ENCODE results near the gene ISM2. TPM values are rescaled to one million over a fixed set of nuclear protein-coding genes. Genes with fewer than 3 reads are reported as not detected.

The ISM2 gene
- polyA plus RNA-seq, 2 of the 4 experiments (the other 2 are of a cell fraction) = 0.10 to 0.21 TPM

GRCh38 chr14:77482422-77482821 lies 16.2 kb downstream of the ISM2 start (continued):
- no peak for TF ChIP-seq FOSL2 (IDR thresholded peaks at IDR 0.05)
- TF ChIP-seq FOSL2 (CRISPR knock-in tag; IDR thresholded peaks at IDR 0.05) = no peak

- ChIA-PET POLR2A (no interaction called here), CTCF (interaction anchor here (0.8 to 3.4 kb wide), 4 partner anchors 11 to 177 kb away, joined by 3 to 13 read pairs (median 4); no protein-coding TSS in a partner anchor)
- Histone ChIP-seq H3K4me2 (no peak overlapping the region), H3K27ac (no peak overlapping the region), H3K9me3 (no peaks in the 10 kb centered on the region), H3K4me1 (no peaks in the 10 kb centered on the region), H3K4me3 (no peak overlapping the region)
- ATAC-seq = no peak
- no peak for DNase-seq (ENCODE audit: low read depth in 1 of 2, low spot score in 1 of 2)
- TF ChIP-seq MYC (IDR thresholded peaks at IDR 0.05; ENCODE audit: borderline replicate concordance, low read length) (no peak), TP53 (CRISPR knock-in tag; IDR thresholded peaks at IDR 0.05) (no peak), ZSCAN20 (CRISPR knock-in tag; IDR thresholded peaks at IDR 0.05) (no peak), PHF8 (IDR thresholded peaks at IDR 0.05; ENCODE audit: borderline replicate concordance, low read depth) (no peak), EHF (CRISPR knock-in tag; IDR thresholded peaks at IDR 0.05) (no peak), RAD21 (conservative IDR thresholded peaks at IDR 0.05 in 1 of 2, IDR thresholded peaks at IDR 0.05 in 1 of 2) (no peak), RARB (CRISPR knock-in tag; IDR thresholded peaks at IDR 0.05) (no peak), FOXS1 (CRISPR knock-in tag; IDR thresholded peaks at IDR 0.05) (no peak), KDM5A (IDR thresholded peaks at IDR 0.05) (no peak), RNF2 (IDR thresholded peaks at IDR 0.05; ENCODE audit: borderline replicate concordance, low read depth) (no peak), NR3C1 (IDR thresholded peaks at IDR 0.05) (no peak), GATA3 (IDR thresholded peaks at IDR 0.05; ENCODE audit: borderline replicate concordance) (no peak), FOSB (CRISPR knock-in tag; IDR thresholded peaks at IDR 0.05) (no peak), SREBF2 (IDR thresholded peaks at IDR 0.05) (no peak), NPAS2 (CRISPR knock-in tag; IDR thresholded peaks at IDR 0.05; ENCODE audit: borderline replicate concordance) (no peak)
- TF ChIP-seq, protein P1, sequence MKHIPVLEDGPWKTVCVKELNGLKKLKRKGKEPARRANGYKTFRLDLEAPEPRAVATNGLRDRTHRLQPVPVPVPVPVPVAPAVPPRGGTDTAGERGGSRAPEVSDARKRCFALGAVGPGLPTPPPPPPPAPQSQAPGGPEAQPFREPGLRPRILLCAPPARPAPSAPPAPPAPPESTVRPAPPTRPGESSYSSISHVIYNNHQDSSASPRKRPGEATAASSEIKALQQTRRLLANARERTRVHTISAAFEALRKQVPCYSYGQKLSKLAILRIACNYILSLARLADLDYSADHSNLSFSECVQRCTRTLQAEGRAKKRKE (CRISPR knock-in tag; IDR thresholded peaks at IDR 0.05; ENCODE audit: low read depth) = no peak
- TF ChIP-seq, protein P2, sequence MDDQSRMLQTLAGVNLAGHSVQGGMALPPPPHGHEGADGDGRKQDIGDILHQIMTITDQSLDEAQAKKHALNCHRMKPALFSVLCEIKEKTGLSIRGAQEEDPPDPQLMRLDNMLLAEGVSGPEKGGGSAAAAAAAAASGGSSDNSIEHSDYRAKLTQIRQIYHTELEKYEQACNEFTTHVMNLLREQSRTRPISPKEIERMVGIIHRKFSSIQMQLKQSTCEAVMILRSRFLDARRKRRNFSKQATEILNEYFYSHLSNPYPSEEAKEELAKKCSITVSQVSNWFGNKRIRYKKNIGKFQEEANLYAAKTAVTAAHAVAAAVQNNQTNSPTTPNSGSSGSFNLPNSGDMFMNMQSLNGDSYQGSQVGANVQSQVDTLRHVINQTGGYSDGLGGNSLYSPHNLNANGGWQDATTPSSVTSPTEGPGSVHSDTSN (IDR thresholded peaks at IDR 0.05) = no peak
- TF ChIP-seq, protein P3, sequence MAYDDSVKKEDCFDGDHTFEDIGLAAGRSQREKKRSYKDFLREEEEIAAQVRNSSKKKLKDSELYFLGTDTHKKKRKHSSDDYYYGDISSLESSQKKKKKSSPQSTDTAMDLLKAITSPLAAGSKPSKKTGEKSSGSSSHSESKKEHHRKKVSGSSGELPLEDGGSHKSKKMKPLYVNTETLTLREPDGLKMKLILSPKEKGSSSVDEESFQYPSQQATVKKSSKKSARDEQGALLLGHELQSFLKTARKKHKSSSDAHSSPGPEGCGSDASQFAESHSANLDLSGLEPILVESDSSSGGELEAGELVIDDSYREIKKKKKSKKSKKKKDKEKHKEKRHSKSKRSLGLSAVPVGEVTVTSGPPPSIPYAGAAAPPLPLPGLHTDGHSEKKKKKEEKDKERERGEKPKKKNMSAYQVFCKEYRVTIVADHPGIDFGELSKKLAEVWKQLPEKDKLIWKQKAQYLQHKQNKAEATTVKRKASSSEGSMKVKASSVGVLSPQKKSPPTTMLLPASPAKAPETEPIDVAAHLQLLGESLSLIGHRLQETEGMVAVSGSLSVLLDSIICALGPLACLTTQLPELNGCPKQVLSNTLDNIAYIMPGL (CRISPR knock-in tag; IDR thresholded peaks at IDR 0.05; ENCODE audit: borderline replicate concordance) = no peak
- TF ChIP-seq, protein P4, sequence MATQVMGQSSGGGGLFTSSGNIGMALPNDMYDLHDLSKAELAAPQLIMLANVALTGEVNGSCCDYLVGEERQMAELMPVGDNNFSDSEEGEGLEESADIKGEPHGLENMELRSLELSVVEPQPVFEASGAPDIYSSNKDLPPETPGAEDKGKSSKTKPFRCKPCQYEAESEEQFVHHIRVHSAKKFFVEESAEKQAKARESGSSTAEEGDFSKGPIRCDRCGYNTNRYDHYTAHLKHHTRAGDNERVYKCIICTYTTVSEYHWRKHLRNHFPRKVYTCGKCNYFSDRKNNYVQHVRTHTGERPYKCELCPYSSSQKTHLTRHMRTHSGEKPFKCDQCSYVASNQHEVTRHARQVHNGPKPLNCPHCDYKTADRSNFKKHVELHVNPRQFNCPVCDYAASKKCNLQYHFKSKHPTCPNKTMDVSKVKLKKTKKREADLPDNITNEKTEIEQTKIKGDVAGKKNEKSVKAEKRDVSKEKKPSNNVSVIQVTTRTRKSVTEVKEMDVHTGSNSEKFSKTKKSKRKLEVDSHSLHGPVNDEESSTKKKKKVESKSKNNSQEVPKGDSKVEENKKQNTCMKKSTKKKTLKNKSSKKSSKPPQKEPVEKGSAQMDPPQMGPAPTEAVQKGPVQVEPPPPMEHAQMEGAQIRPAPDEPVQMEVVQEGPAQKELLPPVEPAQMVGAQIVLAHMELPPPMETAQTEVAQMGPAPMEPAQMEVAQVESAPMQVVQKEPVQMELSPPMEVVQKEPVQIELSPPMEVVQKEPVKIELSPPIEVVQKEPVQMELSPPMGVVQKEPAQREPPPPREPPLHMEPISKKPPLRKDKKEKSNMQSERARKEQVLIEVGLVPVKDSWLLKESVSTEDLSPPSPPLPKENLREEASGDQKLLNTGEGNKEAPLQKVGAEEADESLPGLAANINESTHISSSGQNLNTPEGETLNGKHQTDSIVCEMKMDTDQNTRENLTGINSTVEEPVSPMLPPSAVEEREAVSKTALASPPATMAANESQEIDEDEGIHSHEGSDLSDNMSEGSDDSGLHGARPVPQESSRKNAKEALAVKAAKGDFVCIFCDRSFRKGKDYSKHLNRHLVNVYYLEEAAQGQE (IDR thresholded peaks at IDR 0.05) = no peak
- WGBS (ENCODE audit: missing lambda C conversion rate) = 30% methylated on average over 1 of the region's 1 CpG
- FAIRE-seq = no peak
Measured at GRCh38 chr14:77478796-77479195, 19.8 kb downstream of the ISM2 start.
